H9 (cell line): Measurements from ENCODE around the gene UBL4A. TPM values are rescaled to one million over a fixed set of nuclear protein-coding genes. Genes with fewer than 3 reads are reported as not detected.

ENCODE experiments used
- DNase-seq: peaks from one replicate; pipeline ENCODE4 v3.0.0-alpha.2; 2017
- H2AFZ ChIP-seq: one replicate; pipeline ENCODE4 v1.6.1; 2013; ENCODE audit warnings: mild to moderate bottlenecking, low read length, control low read depth, moderate library complexity
- H2AK5ac ChIP-seq: 2 replicates; pipeline ENCODE4 v1.6.1; 2013; ENCODE audit warnings: low read length, control low read depth, mixed read lengths; ENCODE audit not compliant: insufficient read length
- H2BK120ac ChIP-seq: one replicate; pipeline ENCODE4 v1.6.1; 2013; ENCODE audit warnings: low read depth, mild to moderate bottlenecking, low read length, control low read depth, inconsistent platforms; ENCODE audit not compliant: poor library complexity, severe bottlenecking
- H2BK12ac ChIP-seq: 2 replicates; pipeline ENCODE4 v1.6.1; 2013; ENCODE audit warnings: low read length, control low read depth, mixed read lengths, low read depth; ENCODE audit not compliant: insufficient read length
- H2BK15ac ChIP-seq: 2 replicates; pipeline ENCODE4 v1.6.1; 2013; ENCODE audit warnings: low read depth, low read length, control low read depth
- H2BK20ac ChIP-seq: one replicate; pipeline ENCODE4 v1.6.1; 2013; ENCODE audit warnings: low read depth, mild to moderate bottlenecking, low read length, control low read depth, inconsistent platforms; ENCODE audit not compliant: poor library complexity, severe bottlenecking
- H2BK5ac ChIP-seq: 2 replicates; pipeline ENCODE4 v1.6.1; 2013; ENCODE audit warnings: low read length, control low read depth, mixed read lengths; ENCODE audit not compliant: insufficient read length
- H3K14ac ChIP-seq: 2 replicates; pipeline ENCODE4 v1.6.1; 2013; ENCODE audit warnings: low read length, control low read depth; ENCODE audit not compliant: insufficient read depth
- H3K18ac ChIP-seq: 2 replicates; pipeline ENCODE4 v1.6.1; 2013; ENCODE audit warnings: low read depth, mild to moderate bottlenecking, mixed read lengths, low read length, control low read depth; ENCODE audit not compliant: insufficient read length
- H3K23ac ChIP-seq: 2 replicates; pipeline ENCODE4 v1.6.1; 2013; ENCODE audit warnings: low read length, control low read depth, mixed read lengths, low read depth; ENCODE audit not compliant: insufficient read length
- H3K23me2 ChIP-seq: 2 replicates; pipeline ENCODE4 v1.6.1; 2013; ENCODE audit warnings: low read depth, mild to moderate bottlenecking, mixed read lengths, low read length, control low read depth; ENCODE audit not compliant: insufficient read length, poor library complexity, severe bottlenecking
- H3K27ac ChIP-seq: 2 replicates; pipeline ENCODE4 v1.5.1; 2013; ENCODE audit warnings: low read length, control low read depth, mixed read lengths, low read depth; ENCODE audit not compliant: insufficient read length
- H3K27me3 ChIP-seq: 2 replicates; pipeline ENCODE4 v1.6.1; 2013; ENCODE audit warnings: low read length, control low read depth, inconsistent platforms; ENCODE audit not compliant: insufficient read depth
- H3K4ac ChIP-seq: 2 replicates; pipeline ENCODE4 v1.6.1; 2013; ENCODE audit warnings: low read depth, mild to moderate bottlenecking, control low read depth, inconsistent platforms, low read length, moderate library complexity
- H3K4me1 ChIP-seq: 2 replicates; pipeline ENCODE4 v1.6.1; 2013; ENCODE audit warnings: low read length, control low read depth, inconsistent platforms; ENCODE audit not compliant: insufficient read depth
- H3K4me2 ChIP-seq: 2 replicates; pipeline ENCODE4 v1.6.1; 2013; ENCODE audit warnings: low read length, control low read depth, mixed read lengths; ENCODE audit not compliant: insufficient read length, insufficient read depth
- H3K56ac ChIP-seq: 2 replicates; pipeline ENCODE4 v1.6.1; 2013; ENCODE audit warnings: low read depth, mild to moderate bottlenecking, mixed read lengths, low read length, control low read depth; ENCODE audit not compliant: insufficient read length
- H3K79me1 ChIP-seq: 2 replicates; pipeline ENCODE4 v1.6.1; 2013; ENCODE audit warnings: low read depth, mild to moderate bottlenecking, moderate library complexity, low read length, control low read depth, inconsistent platforms; ENCODE audit not compliant: insufficient read depth, poor library complexity, severe bottlenecking
- H3K79me2 ChIP-seq: 2 replicates; pipeline ENCODE4 v1.6.1; 2013; ENCODE audit warnings: low read length, control low read depth, inconsistent platforms; ENCODE audit not compliant: insufficient read depth
- H3K9ac ChIP-seq: 2 replicates; pipeline ENCODE4 v1.6.1; 2013; ENCODE audit warnings: low read length, control low read depth, mixed read lengths; ENCODE audit not compliant: insufficient read length; ENCODE audit errors: extremely low read depth
- H3K9me3 ChIP-seq: one replicate; pipeline ENCODE4 v1.6.1; 2013; ENCODE audit warnings: low read depth, low read length, inconsistent platforms; ENCODE audit not compliant: control insufficient read depth
- H3T11ph ChIP-seq: one replicate; pipeline ENCODE4 v1.6.1; 2013; ENCODE audit warnings: mild to moderate bottlenecking, low read length, control low read depth, inconsistent platforms
- H4K20me1 ChIP-seq: one replicate; pipeline ENCODE4 v1.6.1; 2013; ENCODE audit not compliant: control insufficient read depth, insufficient read length, insufficient read depth
- H4K5ac ChIP-seq: 2 replicates; pipeline ENCODE4 v1.6.1; 2013; ENCODE audit warnings: low read depth, mild to moderate bottlenecking, mixed read lengths, low read length, control low read depth; ENCODE audit not compliant: insufficient read length
- H4K8ac ChIP-seq: replicated peaks from 2 replicates; pipeline ENCODE4 v1.6.1; 2013; ENCODE audit warnings: low read length, control low read depth, mixed read lengths, low read depth; ENCODE audit not compliant: insufficient read length
- H4K91ac ChIP-seq: 2 replicates; pipeline ENCODE4 v1.6.1; 2013; ENCODE audit warnings: low read depth, mild to moderate bottlenecking, moderate library complexity, mixed read lengths, low read length, control low read depth; ENCODE audit not compliant: insufficient read length
- H3K27ac Mint-ChIP-seq, 3 experiments: 2 replicates in 2 of 3; 3 replicates in 1 of 3; pipeline ENCODE4 v1.8.0; 2020 to 2021; ENCODE audit warnings: mixed read lengths in 3 of 3, mild to moderate bottlenecking in 1 of 3, moderate library complexity in 1 of 3
- H3K27me3 Mint-ChIP-seq: 2 replicates; pipeline ENCODE4 v1.8.0; 2021; ENCODE audit warnings: low read depth, mild to moderate bottlenecking, moderate library complexity, mixed read lengths
- H3K36me3 Mint-ChIP-seq, 3 experiments: 2 replicates in 2 of 3; 3 replicates in 1 of 3; pipeline ENCODE4 v1.8.0; 2020 to 2021; ENCODE audit warnings: low read depth in 3 of 3, mixed read lengths in 3 of 3; ENCODE audit not compliant: insufficient read depth in 1 of 3
- H3K4me1 Mint-ChIP-seq, 2 experiments: 2 replicates each; pipeline ENCODE4 v1.8.0; 2020; ENCODE audit warnings: mixed read lengths in 2 of 2
- H3K4me3 Mint-ChIP-seq, 2 experiments: 2 replicates in 1 of 2; 3 replicates in 1 of 2; pipeline ENCODE4 v1.8.0; 2020 to 2021; ENCODE audit warnings: mild to moderate bottlenecking in 2 of 2, mixed read lengths in 2 of 2, moderate library complexity in 1 of 2
- H3K9me3 Mint-ChIP-seq, 2 experiments: 2 replicates in 1 of 2; 3 replicates in 1 of 2; pipeline ENCODE4 v1.8.0; 2020; ENCODE audit warnings: mild to moderate bottlenecking in 2 of 2, mixed read lengths in 2 of 2, moderate library complexity in 1 of 2
- CTCF ChIP-seq: fragments of 200-600 bp; sonication (generic); conservative IDR thresholded peaks from 3 replicates; pipeline ENCODE4 v1.8.0; 2021; ENCODE audit warnings: antibody characterized with exemption, mild to moderate bottlenecking
- WGBS: extraction: QIAGEN DNeasy Blood & Tissue Kit; methylation state at CpG from one replicate; pipeline ENCODE4 v1.1.7; 2013; ENCODE audit warnings: missing lambda C conversion rate, low lambda C conversion rate, mixed read lengths; ENCODE audit not compliant: insufficient read length; ENCODE audit errors: extremely low coverage; 5-methylcytosine and 5-hydroxymethylcytosine counted together
- total RNA-seq: library from RNA; stranded (reverse); gene quantifications from 2 replicates; pipeline ENCODE4 v1.2.1, GENCODE V29; 2021

UBL4A gene
- total RNA-seq, 1 experiment from 2014 or later: 30.9 TPM

DNA sequence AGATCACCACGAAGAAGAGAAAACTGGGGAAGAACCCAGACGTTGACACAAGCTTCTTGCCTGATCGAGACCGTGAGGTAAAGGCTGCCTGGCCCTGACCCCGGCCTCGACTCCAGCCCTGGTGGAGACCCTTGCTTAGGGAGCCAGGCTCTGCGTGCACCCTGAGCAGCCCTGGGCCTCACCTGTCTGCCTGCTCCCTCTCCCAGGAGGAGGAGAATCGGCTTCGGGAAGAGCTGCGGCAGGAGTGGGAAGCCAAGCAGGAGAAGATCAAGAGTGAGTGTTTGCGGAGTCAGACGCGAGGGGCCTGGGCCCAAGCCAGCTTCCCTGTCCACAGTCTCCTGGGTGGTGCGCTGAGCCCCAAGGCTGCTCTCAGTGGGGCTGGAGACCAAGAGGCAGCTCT, 37.9 kb downstream of the UBL4A start:
- Histone ChIP-seq H3K9ac (no peak overlapping the region), H3K4ac (no peak overlapping the region), H3K18ac (no peak overlapping the region), H3K27ac (no peak overlapping the region), H2BK12ac (no peak overlapping the region), H2BK120ac (no peak overlapping the region), H3K56ac (no peak overlapping the region), H3K9me3 (peaks cover 30% of the 10 kb centered on the region), H3K4me1 (no peaks in the 10 kb centered on the region), H3K79me2 (no peaks in the 10 kb centered on the region), H4K91ac (no peak overlapping the region), H3K27me3 (no peaks in the 10 kb centered on the region), H2BK15ac (no peak overlapping the region), H3T11ph (no peak overlapping the region), H2BK5ac (no peak overlapping the region), H2AK5ac (no peak overlapping the region), H3K14ac (no peak overlapping the region), H4K5ac (no peak overlapping the region), H3K4me2 (no peak overlapping the region), H2BK20ac (no peak overlapping the region), H3K23me2 (peaks cover 2% of the 10 kb centered on the region), H4K8ac (no peak overlapping the region), H2AFZ (no peak overlapping the region), H4K20me1 (no peaks in the 10 kb centered on the region), H3K23ac (no peak overlapping the region), H3K79me1 (no peaks in the 10 kb centered on the region)
- no peak for TF ChIP-seq CTCF
- WGBS: no CpG with 5 or more reads among the region's 14 CpGs
- H3K4me1 Mint-ChIP-seq: peaks cover under 1% of the 10 kb centered on the region in 2 experiments; a peak in 2 of 4 replicates
- no peak for DNase-seq
- peaks cover 57 to 81% of the 10 kb centered on the region in 2 experiments for H3K9me3 Mint-ChIP-seq
- H3K27me3 Mint-ChIP-seq: no peaks in the 10 kb centered on the region; the same call in none of the 2 replicates
- no peak overlapping the region for H3K4me3 Mint-ChIP-seq
- H3K27ac Mint-ChIP-seq: no peak overlapping the region
- peaks cover 28 to 58% (median 49%) of the 10 kb centered on the region in 3 experiments for H3K36me3 Mint-ChIP-seq
